HL-60/S4 treated with phorbol 12-myristate 13-acetate at 8.2 ng/mL for 4 days and 3 days (cell line): Measurements from ENCODE around the gene PPP2R5C.

Source experiments
- in situ Hi-C: fragments of 300-500 bp; cut with MboI; formaldehyde crosslinking; loops from 2 replicates; pipeline ENCODE4 v1.15.0; 2022; ENCODE audit warnings: low sequenced_read_pairs

The PPP2R5C gene

GRCh38 chr14:101859958-101860357, 98.4 kb downstream of the PPP2R5C start:
- in situ Hi-C loops = no loop called here

GRCh38 chr14:101861464-101861863, 100.0 kb downstream of the PPP2R5C start:
- in situ Hi-C loops = no loop called here

- in situ Hi-C loops = no loop called here
Measured at GRCh38 chr14:101862177-101862576, 100.7 kb downstream of the PPP2R5C start.

- in situ Hi-C loops = no loop called here
Measured at GRCh38 chr14:101862711-101863110, 101.2 kb downstream of the PPP2R5C start.

- in situ Hi-C loops = no loop called here
Measured at GRCh38 chr14:101865288-101865687, 103.8 kb downstream of the PPP2R5C start.

- in situ Hi-C loops = no loop called here
Measured at GRCh38 chr14:101867854-101868253, 106.3 kb downstream of the PPP2R5C start.

- in situ Hi-C loops = no loop called here
Measured at GRCh38 chr14:101869217-101869616, 107.7 kb downstream of the PPP2R5C start.

GRCh38 chr14:101870273-101870939, 108.9 kb downstream of the PPP2R5C start:
- in situ Hi-C loops = no loop called here

GRCh38 chr14:101872346-101872745, 110.8 kb downstream of the PPP2R5C start:
- in situ Hi-C loops = no loop called here

GRCh38 chr14:101873076-101873825, 111.7 kb downstream of the PPP2R5C start:
- in situ Hi-C loops = no loop called here

- in situ Hi-C loops = no loop called here
Measured at GRCh38 chr14:101873991-101874390, 112.5 kb downstream of the PPP2R5C start.

GRCh38 chr14:101875041-101875726, 113.7 kb downstream of the PPP2R5C start:
- in situ Hi-C loops = no loop called here

GRCh38 chr14:101875727-101876554, 114.4 kb downstream of the PPP2R5C start:
- in situ Hi-C loops = no loop called here

GRCh38 chr14:101876555-101876938, 115.0 kb downstream of the PPP2R5C start:
- in situ Hi-C loops = no loop called here

- in situ Hi-C loops = no loop called here
Measured at GRCh38 chr14:101877766-101878165, 116.3 kb downstream of the PPP2R5C start.

- in situ Hi-C loops = no loop called here
Measured at GRCh38 chr14:101878211-101878821, 116.8 kb downstream of the PPP2R5C start.

- in situ Hi-C loops = no loop called here
Measured at GRCh38 chr14:101878822-101879528, 117.5 kb downstream of the PPP2R5C start.

GRCh38 chr14:101879529-101880336, 118.2 kb downstream of the PPP2R5C start:
- in situ Hi-C loops = no loop called here

- in situ Hi-C loops = no loop called here
Measured at GRCh38 chr14:101881426-101881825, 119.9 kb downstream of the PPP2R5C start.
